ENCODE data around the gene SLC27A5.

DNA sequence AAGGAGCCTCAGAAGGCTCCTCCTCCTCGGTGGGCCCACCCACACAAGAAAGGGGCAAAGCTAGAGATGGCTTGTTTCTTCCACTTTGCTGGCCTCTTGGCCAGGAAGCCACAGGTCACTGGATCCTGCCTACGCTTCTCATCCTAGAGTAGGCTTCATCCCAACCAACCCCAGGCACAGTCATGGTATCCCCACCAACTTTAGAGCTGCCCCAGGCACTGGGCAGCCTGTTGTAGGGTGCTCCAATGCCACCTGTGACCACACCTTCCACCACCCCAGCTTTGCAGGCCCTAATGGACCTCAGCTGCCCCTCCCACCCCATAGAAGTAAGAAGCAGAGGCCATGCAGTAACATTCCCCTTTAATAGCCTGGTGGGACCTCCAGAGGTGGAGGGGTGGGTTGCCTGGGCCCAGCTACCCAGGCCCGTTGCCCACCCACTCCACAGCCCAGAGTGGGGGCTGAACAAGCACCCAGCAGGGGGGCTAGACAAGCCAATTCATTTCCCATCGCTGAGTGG lies 43.6 kb upstream of the SLC27A5 start:
- TF ChIP-seq SREBF2 (CRISPR knock-in tag; IDR thresholded peaks at IDR 0.05) = no peak
- no peak for TF ChIP-seq CTCF (IDR thresholded peaks at IDR 0.05 in 2 of 3, conservative IDR thresholded peaks at IDR 0.05 in 1 of 3; ENCODE audit: insufficient read depth in 2 of 3, low read depth in 1 of 3, low read length in 3 of 3)
- TF ChIP-seq, protein P1, sequence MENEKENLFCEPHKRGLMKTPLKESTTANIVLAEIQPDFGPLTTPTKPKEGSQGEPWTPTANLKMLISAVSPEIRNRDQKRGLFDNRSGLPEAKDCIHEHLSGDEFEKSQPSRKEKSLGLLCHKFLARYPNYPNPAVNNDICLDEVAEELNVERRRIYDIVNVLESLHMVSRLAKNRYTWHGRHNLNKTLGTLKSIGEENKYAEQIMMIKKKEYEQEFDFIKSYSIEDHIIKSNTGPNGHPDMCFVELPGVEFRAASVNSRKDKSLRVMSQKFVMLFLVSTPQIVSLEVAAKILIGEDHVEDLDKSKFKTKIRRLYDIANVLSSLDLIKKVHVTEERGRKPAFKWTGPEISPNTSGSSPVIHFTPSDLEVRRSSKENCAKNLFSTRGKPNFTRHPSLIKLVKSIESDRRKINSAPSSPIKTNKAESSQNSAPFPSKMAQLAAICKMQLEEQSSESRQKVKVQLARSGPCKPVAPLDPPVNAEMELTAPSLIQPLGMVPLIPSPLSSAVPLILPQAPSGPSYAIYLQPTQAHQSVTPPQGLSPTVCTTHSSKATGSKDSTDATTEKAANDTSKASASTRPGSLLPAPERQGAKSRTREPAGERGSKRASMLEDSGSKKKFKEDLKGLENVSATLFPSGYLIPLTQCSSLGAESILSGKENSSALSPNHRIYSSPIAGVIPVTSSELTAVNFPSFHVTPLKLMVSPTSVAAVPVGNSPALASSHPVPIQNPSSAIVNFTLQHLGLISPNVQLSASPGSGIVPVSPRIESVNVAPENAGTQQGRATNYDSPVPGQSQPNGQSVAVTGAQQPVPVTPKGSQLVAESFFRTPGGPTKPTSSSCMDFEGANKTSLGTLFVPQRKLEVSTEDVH (IDR thresholded peaks at IDR 0.05; ENCODE audit: low read depth, partially characterized antibody) = no peak

Data from K562 (cell line).